HG02610 (cell line): ENCODE data around the gene GIPC2.

Experiments
- ATAC-seq: cut with Tn5 transposase; IDR thresholded peaks from one replicate; pipeline ENCODE4 v1.9.1; 2021; ENCODE audit warnings: mild to moderate bottlenecking, moderate library complexity; ENCODE audit not compliant: unreplicated experiment

The GIPC2 gene

GRCh38 chr1:78035121-78035520, 10.6 kb upstream of the GIPC2 start:
- ATAC-seq = no peak

DNA sequence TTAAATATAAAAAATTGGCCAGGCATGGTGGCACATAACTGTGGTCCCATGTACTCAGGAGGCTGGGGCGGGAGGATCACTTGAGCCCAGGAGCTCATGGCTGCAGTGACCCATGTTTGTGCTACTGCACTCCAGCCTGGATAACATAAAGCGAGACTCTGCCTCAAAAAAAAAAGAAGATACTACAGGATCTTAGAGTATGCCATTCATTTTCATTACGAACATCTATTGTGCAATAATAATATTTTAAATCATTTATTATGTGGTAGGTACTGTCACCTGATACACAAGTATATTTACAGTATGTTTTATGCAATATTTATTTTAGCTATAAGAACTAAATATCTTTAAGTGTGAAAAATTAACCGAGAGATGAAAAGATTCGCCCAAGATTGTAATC, 9.3 kb upstream of the GIPC2 start:
- ATAC-seq = no peak

DNA sequence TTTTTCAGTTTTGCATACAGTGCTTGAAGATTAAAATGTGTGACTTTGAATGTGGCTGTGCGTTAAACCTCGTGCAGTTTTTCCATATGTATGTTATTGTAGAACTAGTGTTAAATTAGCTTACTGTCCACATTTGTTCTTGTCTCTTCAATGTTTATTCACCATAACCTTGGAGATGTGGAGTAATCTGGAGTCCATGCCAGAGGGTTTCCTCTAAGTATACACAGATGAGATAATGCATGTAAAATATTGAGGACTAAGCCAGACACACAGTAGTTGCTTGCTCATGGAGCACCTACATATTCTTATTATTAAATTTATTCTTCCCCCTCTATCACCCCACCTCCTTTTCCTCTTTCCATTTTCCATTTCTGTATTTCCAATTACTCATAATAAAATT, 7.7 kb upstream of the GIPC2 start:
- no peak for ATAC-seq

GRCh38 chr1:78038491-78038939, 7.3 kb upstream of the GIPC2 start:
- ATAC-seq = no peak

DNA sequence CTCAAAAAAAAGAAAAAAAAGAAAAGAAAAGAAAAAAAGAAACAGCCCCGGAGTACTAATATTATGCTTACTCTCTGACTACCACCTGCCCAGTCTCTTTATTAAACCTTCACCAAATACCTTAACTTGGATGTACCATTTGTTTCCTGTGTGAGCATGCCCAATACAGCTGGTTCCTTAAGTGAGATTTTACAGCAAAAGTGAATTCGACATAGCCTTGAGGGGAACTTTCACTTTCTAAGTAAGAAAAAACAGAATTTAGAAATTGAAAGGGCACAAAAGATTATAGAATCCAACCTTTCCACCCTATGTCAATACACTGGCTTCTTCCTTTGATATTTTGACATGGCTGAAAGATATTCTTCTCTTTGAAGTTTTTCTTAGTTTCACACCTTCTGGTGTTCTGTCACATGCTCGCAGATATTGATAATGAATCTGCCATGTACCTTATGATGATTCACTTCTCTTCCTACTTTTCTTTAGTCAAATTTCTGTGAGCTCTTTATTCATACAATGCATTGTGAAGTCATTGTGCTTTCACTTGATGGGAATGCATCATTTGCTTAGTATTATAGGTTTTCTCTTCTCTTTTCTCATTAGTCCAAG, 5.2 kb upstream of the GIPC2 start:
- ATAC-seq = no peak

DNA sequence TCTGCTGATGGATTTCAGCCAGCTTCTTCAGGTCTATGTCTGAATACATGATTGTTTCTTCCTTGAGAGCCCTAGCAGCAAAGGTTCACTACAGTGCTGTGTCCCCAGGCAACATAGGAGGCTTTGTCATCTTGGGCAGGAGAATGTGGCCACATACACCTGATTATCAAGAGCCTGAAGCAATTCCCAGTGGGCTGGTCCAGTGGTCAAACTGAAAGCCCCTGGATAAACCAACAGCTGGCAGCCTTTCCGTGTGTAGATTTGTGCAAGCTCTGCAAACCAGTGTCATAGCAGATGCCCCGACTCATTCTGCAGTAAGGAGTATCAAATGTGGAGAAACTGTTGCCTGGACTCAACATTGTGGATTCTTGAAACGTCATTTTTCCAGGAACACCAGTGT, 2.3 kb upstream of the GIPC2 start:
- ATAC-seq = no peak

DNA sequence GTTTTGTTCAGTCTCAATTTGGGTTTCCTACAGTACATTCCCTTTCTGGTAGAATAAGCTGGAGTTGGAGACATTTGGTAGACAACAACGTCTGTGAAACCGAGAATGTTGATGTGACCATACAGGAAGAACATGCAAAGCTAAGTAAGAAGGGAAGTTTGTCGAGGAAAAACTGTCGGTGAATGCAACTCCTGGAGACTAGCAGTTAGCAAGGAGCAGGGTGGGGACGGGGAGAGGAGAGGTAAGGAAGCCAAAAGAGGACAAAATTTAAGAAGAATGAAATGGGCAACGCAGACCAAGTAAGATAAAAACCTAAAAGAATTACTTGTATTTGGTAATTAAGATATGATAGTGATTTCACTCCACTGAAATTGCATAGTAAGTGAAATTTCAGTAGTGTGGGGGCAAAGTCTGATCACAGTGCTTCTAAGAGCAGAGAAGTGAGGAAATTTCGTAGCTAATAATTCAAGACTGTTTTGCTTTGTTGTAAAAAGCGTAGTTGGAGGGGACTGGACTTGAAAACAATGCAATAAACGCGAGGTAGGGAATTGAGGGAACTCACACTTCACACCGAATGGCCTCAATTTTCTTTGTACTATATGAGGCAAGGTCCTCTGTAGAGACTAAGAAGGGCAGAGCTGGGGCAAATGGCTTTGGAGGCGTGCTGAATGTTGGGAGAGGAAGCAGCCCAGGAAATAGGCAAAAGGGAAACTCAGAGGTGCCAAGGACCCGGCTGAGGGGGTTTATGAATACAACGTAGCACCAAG, 787 bp upstream of the GIPC2 start:
- no peak for ATAC-seq

DNA sequence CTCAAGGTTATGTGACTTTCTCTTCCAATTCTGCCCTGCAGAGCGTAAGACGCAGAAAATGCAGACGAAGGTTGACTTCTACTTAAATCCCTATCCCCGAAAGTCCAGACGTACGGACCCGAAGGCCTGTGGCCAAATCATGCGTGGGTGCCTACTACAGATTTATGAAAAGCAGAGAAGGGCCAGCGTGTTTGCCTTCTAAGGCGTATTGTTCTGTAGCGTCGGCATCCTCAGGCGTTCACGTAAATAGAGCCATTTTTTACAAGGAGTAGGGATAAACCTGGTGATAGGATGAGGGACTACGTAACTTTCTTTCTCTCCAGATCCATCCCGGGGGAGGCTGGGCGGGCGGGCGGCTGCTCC, 222 bp upstream of the GIPC2 start:
- peak; percentile 7 for ATAC-seq

DNA sequence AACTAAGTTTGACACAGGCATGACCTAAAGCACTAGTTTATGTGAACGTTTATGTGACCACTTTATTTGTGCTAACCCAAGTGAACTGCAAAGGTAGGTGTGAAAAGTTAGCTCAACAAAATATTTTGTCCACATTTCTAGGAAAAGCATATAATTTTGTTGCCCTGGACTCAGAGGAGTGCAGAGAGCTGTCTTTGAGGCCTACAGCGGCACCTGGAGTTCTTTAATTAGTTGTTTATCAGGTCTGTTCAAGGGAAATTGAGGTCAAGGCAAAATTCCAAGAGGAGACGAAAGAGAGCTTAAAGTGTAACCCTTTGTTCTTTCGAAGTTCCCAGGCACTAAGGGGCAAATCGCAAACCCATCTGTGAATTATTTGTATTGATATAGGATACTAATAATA, 1.3 kb downstream of the GIPC2 start:
- ATAC-seq = no peak

DNA sequence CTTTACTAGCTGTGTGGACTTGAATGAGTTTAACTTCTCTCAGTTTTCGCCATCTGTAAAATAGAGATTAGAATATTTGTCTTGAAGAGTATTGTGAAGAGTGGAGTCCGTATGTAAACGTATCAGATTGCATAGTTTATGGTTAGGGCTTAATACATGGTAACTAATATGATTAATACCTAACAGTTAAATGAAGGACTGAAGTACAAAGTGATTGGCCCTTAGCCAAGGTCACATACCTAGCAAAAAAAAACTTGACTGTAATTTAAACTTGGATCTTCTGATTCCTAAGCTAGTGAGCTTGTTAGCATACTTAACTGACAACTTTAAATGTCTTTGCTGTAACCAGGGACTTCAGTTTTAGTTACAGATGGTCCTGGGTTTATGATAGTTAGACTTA, 1.9 kb downstream of the GIPC2 start:
- no peak for ATAC-seq

DNA sequence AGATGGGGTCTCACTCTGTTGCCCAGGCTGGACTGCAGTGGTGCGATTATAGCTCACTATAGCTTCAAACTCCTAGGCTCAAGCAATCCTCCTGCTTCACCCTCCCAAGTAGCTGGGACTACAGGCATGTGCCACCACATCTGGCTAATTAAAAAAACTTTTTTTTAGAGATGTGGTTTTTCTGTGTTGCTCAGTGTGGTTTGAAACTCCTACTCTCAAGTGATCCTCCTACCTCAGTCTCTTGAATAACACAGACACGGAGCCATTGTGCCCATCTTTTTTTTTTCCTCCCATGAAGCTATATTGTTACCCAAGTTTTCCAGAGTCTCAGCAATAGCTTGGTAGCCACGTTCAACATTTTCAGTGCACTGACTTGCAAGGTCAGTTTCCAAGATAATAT, 2.7 kb downstream of the GIPC2 start:
- no peak for ATAC-seq

DNA sequence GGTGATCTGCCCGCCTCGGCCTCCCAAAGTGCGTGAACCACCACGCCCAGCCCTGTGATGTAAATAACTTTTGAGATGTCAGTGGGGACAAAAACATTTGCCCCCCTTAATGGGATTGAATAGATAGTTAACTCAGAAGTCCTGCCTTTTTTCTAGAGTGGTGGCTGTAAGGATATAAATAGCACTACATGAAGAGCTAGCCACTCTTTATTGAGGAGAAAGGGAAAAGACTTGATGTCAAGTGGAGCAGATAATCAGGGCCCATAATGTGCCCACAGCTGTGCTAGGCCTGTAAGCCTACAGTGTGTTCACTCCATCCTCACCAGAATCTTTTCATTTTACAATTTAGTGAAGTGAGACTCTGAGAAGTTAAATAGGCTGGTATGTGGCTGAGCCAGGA, 3.6 kb downstream of the GIPC2 start:
- no peak for ATAC-seq

GRCh38 chr1:78051005-78051404, 5.2 kb downstream of the GIPC2 start:
- no peak for ATAC-seq

GRCh38 chr1:78052685-78053405, 7.1 kb downstream of the GIPC2 start:
- ATAC-seq = no peak

DNA sequence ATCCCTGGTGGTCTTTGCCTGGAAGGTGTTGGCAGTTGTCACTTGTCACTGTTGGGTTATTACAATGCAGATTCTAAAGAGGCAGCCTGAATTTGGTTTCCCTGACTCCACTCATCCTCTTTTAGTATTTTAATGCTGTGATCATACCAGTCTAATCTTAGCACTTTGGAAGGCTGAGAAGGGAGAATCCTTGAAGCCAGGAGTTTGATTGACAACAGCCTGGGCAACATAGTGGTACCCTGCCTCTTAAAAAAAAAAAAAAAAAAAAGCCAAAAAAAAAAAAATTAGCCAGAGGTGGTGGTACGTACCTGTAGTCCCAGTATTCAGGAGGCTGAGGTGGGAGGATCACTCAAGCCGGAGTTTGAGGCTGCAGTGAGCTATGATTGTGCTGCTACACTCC, 7.7 kb downstream of the GIPC2 start:
- no peak for ATAC-seq

DNA sequence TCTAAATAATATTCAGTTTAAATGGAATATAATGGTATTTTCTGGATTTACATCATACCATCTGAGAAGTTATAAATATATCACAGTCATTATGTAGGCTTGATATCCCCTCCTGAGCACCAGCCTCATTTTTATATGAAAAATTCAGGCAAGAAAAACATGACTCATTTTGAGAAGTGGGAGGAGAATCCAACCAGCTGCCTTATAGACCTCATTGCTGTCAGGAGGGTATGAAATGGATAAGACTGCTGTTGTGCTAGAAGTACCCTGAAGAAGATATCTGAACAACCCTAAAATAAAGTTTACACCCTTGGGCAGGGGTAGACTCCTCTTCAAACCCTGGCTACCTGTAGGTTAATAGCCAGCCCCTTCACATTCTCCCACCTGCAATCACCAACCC, 8.8 kb downstream of the GIPC2 start:
- ATAC-seq = no peak

DNA sequence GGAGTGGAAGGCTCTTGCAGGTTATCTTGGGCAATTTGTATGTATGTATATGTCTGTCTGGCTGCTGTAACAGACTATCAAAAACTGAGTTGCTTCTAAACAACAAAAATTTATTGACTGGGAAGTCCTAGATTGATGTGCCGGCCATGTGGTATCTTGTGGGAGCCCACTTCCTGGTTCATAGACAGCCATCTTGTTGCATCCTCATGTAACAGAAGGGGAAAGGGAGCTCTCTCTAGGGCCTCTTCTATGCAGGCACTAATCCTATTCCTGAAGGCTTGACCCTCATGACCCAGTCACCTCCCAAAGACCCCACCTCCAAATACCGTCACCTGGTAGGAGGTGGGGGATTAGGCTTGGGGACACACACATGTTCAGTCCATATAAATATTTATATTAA, 9.2 kb downstream of the GIPC2 start:
- no peak for ATAC-seq

DNA sequence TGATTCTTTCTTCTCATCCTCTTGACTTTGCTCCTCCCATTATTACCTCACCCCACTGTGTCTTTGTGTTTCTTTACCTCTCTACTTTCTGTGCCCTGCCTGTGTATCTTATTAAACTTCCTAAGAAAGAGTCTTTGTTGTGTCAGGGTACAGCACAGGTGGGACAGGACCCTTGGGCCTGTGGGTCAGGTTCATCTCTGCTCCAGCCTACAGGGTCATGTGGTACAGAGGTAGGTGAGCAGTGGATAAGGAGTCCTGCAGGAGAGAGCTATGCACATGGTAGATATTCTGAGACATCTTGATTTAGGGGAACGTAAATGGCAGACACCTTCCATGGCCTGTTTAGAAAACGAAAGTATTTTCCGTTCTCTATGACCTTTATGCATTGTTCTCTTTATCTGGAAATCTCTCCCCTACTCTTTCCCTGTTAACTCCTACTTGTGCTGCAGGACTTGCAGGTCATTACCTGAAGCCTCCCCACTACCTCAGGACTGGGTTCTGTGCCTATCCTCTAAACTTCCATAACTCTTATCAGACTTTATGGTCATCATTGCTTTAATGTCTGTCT, 9.9 kb downstream of the GIPC2 start:
- ATAC-seq = no peak

DNA sequence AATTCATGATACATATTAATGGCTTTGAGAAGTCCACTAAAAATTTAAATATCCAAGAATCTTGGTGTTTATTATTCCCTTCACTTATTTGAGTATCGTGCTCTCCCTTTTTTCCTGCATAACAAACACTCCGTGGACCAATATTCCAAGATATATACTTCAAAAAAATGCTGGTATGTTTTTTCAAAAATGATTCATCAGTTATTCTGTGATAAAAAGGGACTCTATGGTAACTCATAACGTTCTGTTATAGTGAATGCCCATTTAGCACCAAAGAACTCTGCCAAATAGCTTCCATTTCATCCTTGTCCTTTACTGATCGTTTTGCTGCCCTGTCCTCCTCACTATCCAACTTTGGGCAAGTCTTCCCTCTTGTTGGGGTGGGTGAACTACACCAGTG, 12.9 kb downstream of the GIPC2 start:
- no peak for ATAC-seq

DNA sequence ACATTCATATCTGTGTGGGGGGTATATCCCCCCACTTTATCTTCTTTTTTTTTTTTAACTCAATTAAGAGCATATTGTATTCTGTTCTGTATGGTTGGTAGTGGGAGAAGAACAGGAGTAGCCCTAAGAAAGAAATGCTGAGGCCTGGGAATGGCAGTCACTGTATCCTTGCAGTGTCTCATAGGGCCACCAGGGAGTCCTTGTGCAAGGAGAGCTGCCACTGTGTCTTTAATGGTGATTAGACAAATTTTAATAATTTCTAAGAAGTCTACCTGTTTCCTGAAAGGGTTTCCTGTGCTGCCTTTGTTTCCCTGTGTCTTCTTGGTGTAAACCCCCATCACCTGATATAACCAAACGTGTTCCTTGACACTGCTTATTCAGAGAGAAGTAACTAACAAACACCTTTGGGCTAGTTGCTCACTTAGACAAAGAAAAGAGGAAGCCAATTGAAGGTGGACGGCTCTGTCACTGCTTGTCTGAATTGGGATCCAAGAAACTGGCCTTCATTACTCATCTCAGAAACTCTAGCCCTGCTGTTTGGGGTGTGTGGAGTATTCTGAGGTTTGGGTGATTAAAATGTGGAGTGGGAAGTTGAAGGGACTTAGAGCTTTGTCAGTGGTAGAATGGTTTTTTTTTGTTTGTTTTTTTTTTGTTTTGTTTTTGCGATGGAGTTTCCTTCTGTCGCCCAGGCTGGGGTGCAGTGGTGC, 15.2 kb downstream of the GIPC2 start:
- ATAC-seq = peak; percentile 97

DNA sequence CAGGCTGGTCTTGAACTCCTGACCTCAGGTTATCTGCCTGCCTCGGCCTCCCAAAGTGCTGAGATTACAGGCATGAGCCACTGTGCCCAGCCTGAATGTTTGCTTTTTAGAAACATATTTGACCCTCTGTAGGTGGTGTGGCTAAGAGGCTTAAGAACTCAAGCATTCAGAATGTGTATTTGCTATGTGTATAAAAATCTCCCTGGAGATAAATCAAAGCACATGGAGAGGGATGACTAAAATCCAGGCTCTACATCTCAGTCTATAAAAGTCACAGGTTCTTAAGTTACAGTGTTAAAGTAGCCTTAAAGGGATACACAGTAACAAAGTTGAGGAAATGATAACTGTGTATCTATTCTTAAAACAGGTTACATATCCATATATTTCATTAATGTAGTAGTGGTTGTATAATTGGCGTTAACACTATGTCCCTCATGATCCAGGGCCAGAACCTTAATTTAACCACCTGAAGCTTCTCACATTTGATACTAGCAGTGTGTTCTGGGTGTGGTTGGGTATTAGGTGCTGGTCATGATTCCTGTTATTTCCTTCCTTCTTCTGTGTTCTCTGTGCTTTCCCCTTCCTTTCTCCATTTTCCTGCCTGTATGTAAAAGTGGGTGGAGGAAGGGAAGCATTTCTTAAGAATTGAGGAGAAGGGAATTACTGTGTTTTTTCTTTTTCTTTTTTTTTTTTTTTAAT, 16.2 kb downstream of the GIPC2 start:
- ATAC-seq = no peak
